ENCODE measurements around the gene ORC6. TPM values are rescaled to one million over a fixed set of nuclear protein-coding genes. Genes with fewer than 3 reads are reported as not detected.

Gene ORC6
- total RNA-seq, 2 donors from 2014 or later, result 1.4 to 16.8 TPM

DNA sequence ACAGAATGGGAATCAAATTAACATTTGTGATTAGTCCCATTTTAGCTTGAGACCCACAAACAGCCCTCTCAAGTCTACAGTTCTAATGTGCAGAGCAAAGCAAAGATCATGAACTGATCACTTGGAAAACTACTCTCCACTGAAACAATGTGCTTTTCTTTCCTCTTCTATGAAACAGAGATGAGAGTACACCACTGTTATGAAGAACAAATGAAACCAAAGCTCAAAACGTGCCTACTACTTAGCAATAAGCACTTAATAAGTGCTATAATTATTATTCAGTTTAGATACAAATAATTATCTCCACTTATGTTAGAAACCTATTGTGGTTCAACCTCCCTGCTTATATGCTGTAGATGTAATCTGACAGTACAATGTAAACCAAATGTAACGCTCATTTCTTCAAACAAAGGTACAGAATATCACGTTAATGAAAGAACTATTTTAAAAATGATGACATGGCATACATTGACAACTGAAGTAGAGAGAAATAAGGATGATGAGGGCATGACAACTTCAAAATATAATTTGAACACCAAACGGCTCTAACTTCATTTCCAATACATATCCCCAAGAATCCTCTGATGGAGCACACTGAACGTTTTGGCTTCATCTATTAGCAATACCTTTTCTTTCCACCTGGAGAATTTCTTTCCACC is 2.5 kb upstream of the ORC6 start:
- Histone ChIP-seq H3K4me3 (no peak overlapping the region), H3K36me3 (no peaks in the 10 kb centered on the region), H3K4me1 (replicated peaks) (peaks cover 4% of the 10 kb centered on the region), H3K27ac (no peak overlapping the region), H3K9me3 (no peaks in the 10 kb centered on the region), H3K27me3 (replicated peaks; ENCODE audit: insufficient read depth) (no peaks in the 10 kb centered on the region)
- 35% methylated on average over 5 of the region's 5 CpGs for WGBS
- intact Hi-C loops (cut with DNase I), result loop anchor here (10.0 kb wide), 1 partner anchor 118 kb away; no protein-coding TSS in a partner anchor
- TF ChIP-seq, protein P1, sequence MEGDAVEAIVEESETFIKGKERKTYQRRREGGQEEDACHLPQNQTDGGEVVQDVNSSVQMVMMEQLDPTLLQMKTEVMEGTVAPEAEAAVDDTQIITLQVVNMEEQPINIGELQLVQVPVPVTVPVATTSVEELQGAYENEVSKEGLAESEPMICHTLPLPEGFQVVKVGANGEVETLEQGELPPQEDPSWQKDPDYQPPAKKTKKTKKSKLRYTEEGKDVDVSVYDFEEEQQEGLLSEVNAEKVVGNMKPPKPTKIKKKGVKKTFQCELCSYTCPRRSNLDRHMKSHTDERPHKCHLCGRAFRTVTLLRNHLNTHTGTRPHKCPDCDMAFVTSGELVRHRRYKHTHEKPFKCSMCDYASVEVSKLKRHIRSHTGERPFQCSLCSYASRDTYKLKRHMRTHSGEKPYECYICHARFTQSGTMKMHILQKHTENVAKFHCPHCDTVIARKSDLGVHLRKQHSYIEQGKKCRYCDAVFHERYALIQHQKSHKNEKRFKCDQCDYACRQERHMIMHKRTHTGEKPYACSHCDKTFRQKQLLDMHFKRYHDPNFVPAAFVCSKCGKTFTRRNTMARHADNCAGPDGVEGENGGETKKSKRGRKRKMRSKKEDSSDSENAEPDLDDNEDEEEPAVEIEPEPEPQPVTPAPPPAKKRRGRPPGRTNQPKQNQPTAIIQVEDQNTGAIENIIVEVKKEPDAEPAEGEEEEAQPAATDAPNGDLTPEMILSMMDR (IDR thresholded peaks at IDR 0.05), result no peak
- TF ChIP-seq POLR2A (IDR thresholded peaks at IDR 0.05) (no peak), POLR2AphosphoS5 (IDR thresholded peaks at IDR 0.05) (no peak)
- no peak for DNase-seq (ENCODE audit: low spot score)

DNA sequence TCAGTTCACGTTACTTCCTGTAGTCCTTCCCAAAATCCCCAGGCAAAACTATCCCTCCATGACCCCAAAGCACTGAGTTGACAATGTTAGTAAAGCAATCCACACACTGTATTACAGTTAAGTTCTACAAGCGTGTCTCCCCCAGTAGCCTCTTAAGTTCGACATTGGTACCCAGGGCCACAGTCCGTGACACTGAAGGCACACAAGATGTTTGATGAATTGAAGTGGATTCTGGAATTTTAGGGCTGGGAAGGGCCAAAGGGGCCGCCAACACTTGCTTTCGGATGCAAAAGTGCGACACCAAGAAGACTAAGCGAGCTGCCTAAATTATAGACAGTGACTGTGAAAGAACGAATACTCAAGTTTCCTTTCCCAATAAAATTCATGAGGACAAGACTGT is 2.0 kb upstream of the ORC6 start:
- H3K4me3 ChIP-seq, result peak overlapping the region; percentile 71 to 74

DNA sequence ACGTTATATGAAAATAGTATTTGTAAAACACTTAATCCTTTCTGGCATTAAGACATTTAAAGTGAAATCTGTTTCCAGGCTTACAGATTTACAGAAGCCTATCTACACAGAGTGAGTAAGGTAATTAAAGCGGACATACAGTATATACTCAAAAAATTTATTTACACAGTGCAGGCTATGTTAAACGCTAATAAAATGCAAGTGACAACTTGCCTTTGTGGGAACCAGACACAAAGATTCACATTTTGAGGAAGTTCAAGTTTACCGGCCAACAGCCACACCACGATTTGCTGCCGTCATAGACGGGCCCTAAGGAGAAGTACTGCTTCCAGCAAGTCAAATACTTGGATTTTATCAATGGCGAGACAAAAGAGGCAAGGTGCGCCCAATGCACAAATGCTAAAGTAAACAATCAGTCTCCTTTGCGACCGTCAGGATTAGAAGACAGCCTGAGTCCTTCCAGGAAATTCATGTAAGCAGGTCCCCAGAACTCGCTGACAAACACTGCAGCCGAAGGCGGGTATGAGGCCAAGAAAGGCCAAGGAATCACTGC is 1.3 kb upstream of the ORC6 start:
- peak; percentile 32 for DNase-seq (ENCODE audit: low spot score)
- H3K4me1 ChIP-seq (replicated peaks), result peaks cover 4% of the 10 kb centered on the region

More for the DNA sequence above, 2.0 kb upstream of the ORC6 start:
- H3K9me3 ChIP-seq, result no peaks in the 10 kb centered on the region
- peaks cover 4% of the 10 kb centered on the region for H3K4me1 ChIP-seq (replicated peaks)
- H3K36me3 ChIP-seq, result no peaks in the 10 kb centered on the region
- H3K27ac ChIP-seq, result peak overlapping the region in 1 of 2 donors; percentile 95
- intact Hi-C loops (cut with DNase I), result loop anchor here (10.0 kb wide), 1 partner anchor 117 kb away; no protein-coding TSS in a partner anchor
- 34% methylated on average over 9 of the region's 9 CpGs for WGBS
- H3K27me3 ChIP-seq (replicated peaks; ENCODE audit: insufficient read depth), result no peaks in the 10 kb centered on the region
- DNase-seq (ENCODE audit: low spot score), result no peak
- TF ChIP-seq, protein P1 (IDR thresholded peaks at IDR 0.05), result no peak
- TF ChIP-seq POLR2A (IDR thresholded peaks at IDR 0.05), result no peak
- no peak for TF ChIP-seq POLR2AphosphoS5 (IDR thresholded peaks at IDR 0.05)

DNA sequence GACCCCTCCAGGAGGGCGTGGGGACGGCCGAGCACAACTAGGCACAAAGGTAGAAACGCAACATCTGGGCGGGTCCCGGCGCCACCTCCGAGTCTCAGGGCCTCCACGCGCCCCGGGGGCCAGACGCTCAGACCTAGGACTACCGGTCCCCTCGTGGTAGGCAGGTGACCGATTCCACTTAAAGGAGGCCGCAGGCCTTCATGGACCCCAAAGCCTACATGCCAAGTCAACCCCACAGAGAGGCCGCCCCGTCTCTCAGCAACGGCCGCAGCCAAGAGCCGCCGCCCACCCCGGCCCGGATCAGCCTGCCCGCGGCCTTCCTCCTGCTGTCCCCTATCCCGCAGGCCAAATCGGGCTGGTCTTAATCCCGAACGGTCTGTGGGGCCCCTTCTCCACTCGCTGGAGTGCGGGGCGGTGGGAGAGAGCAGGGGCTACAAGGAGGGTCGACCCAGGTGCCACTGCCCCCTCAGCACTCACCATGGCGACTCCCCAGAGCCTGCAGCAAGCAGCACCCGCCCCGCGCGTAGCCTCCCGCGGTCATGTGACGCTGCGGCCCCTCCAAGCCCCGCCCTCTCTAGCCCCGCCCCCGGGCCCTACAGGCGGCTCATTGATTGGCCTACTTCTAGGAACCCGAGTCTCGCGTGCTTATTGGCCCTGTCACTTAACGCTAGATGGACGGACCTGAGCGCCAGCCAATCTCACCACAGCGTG is 650 bp upstream of the ORC6 start, which contains the start of gene VPS35:
TSS of gene VPS35 (minus strand) at position 525 of the 711 bp plus-strand sequence. CDS start at position 480, 45 bp downstream.
- H3K4me3 ChIP-seq, result peak within 1 kb of the TSS; percentile 71 to 74
- TF ChIP-seq, protein P1 (IDR thresholded peaks at IDR 0.05), result no peak
- TF ChIP-seq POLR2AphosphoS5 (IDR thresholded peaks at IDR 0.05) (peak; percentile 81), POLR2A (IDR thresholded peaks at IDR 0.05) (peak; percentile 89)
- peak; percentile 100 for DNase-seq (ENCODE audit: low spot score)
- H3K36me3 ChIP-seq, result no peaks in the 10 kb centered on the region
- no peaks in the 10 kb centered on the region for H3K9me3 ChIP-seq
- intact Hi-C loops (cut with DNase I), result loop anchor here (2.0 to 10.0 kb wide), 2 partner anchors 116 to 142 kb away; partner anchors contain the start of gene C16orf87
- under 1% methylated on average over 49 of the region's 54 CpGs for WGBS
- no peaks in the 10 kb centered on the region for H3K27me3 ChIP-seq (replicated peaks; ENCODE audit: insufficient read depth)
- peaks cover 4% of the 10 kb centered on the region for H3K4me1 ChIP-seq (replicated peaks)
- H3K27ac ChIP-seq, result peak within 1 kb of the TSS; percentile 92 to 95

More for the DNA sequence above, 1.3 kb upstream of the ORC6 start:
- H3K27me3 ChIP-seq (replicated peaks; ENCODE audit: insufficient read depth), result no peaks in the 10 kb centered on the region
- no peaks in the 10 kb centered on the region for H3K9me3 ChIP-seq
- peak overlapping the region; percentile 92 to 95 for H3K27ac ChIP-seq
- no peaks in the 10 kb centered on the region for H3K36me3 ChIP-seq
- WGBS, result 2% methylated on average over 14 of the region's 14 CpGs
- TF ChIP-seq, protein P1 (IDR thresholded peaks at IDR 0.05), result no peak
- TF ChIP-seq POLR2A (IDR thresholded peaks at IDR 0.05) (peak; percentile 22), POLR2AphosphoS5 (IDR thresholded peaks at IDR 0.05) (no peak)
- intact Hi-C loops (cut with DNase I), result loop anchor here (2.0 to 10.0 kb wide), 2 partner anchors 117 to 143 kb away; partner anchors contain the start of gene C16orf87
- H3K4me3 ChIP-seq, result peak overlapping the region; percentile 71 to 74
